Glutamatergic neuron (in vitro differentiated cells): ENCODE measurements around the gene CEBPZOS. TPM values are rescaled to one million over a fixed set of nuclear protein-coding genes. Genes with fewer than 3 reads are reported as not detected.

ENCODE experiments used
- DNase-seq: peaks from one replicate; pipeline ENCODE4 v3.0.0; 2022
- H3K27ac Mint-ChIP-seq: one replicate; pipeline ENCODE4 v1.8.0; 2020; ENCODE audit warnings: mild to moderate bottlenecking, mixed read lengths, inconsistent platforms; ENCODE audit not compliant: unreplicated experiment
- H3K27me3 Mint-ChIP-seq: one replicate; pipeline ENCODE4 v1.8.0; 2020; ENCODE audit warnings: mild to moderate bottlenecking, moderate library complexity, mixed read lengths, inconsistent platforms; ENCODE audit not compliant: unreplicated experiment
- H3K36me3 Mint-ChIP-seq: one replicate; pipeline ENCODE4 v1.8.0; 2020; ENCODE audit warnings: mild to moderate bottlenecking, mixed read lengths, inconsistent platforms; ENCODE audit not compliant: unreplicated experiment
- H3K4me1 Mint-ChIP-seq: one replicate; pipeline ENCODE4 v1.8.0; 2020; ENCODE audit warnings: mild to moderate bottlenecking, low read depth, mixed read lengths, inconsistent platforms; ENCODE audit not compliant: unreplicated experiment
- H3K4me3 Mint-ChIP-seq: one replicate; pipeline ENCODE4 v1.8.0; 2020; ENCODE audit warnings: mild to moderate bottlenecking, mixed read lengths, inconsistent platforms; ENCODE audit not compliant: unreplicated experiment
- H3K9me3 Mint-ChIP-seq: one replicate; pipeline ENCODE4 v1.8.0; 2020; ENCODE audit warnings: mild to moderate bottlenecking, moderate library complexity, mixed read lengths, inconsistent platforms; ENCODE audit not compliant: unreplicated experiment
- total RNA-seq: library from RNA; stranded (reverse); fragmentation: NEBNext Ultra II Directional; extraction: Animal tissue kit (Norgen Biotek cat#: 25700); gene quantifications from one replicate; pipeline ENCODE4 v1.2.1, GENCODE V29; 2021; ENCODE audit not compliant: unreplicated experiment
- TF ChIP-seq, protein P1 (sequence below): fragments of 200-600 bp; sonication (generic); IDR thresholded peaks from one replicate; pipeline ENCODE4 v1.5.0; 2021; ENCODE audit not compliant: partially characterized antibody, unreplicated experiment

Gene CEBPZOS
- total RNA-seq, 1 donor from 2014 or later: 39.9 TPM

DNA sequence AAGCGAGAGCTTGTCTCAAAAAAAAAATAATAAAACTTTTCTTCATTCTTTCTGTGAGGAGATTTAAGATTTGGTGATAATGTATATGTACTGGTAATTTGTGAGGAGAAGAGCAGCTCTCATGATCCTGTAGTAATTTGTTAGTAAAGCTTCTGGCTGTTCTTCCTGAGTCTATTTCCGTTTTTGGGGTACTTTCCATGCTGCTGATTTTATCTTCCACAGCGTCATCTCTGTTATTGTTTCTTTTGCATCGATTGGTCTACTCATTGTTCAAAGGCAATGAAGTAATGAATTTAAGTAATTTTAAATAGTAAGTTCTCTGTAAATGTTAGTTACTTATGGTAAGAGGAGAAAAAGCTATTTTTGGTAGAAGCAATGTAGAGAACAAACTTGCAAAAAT is 47.1 kb downstream of the CEBPZOS start:
- Mint-ChIP-seq H3K36me3 (no peaks in the 10 kb centered on the region), H3K4me3 (no peak overlapping the region), H3K4me1 (no peaks in the 10 kb centered on the region), H3K27ac (no peak overlapping the region), H3K9me3 (no peaks in the 10 kb centered on the region), H3K27me3 (no peaks in the 10 kb centered on the region)
- TF ChIP-seq, protein P1, sequence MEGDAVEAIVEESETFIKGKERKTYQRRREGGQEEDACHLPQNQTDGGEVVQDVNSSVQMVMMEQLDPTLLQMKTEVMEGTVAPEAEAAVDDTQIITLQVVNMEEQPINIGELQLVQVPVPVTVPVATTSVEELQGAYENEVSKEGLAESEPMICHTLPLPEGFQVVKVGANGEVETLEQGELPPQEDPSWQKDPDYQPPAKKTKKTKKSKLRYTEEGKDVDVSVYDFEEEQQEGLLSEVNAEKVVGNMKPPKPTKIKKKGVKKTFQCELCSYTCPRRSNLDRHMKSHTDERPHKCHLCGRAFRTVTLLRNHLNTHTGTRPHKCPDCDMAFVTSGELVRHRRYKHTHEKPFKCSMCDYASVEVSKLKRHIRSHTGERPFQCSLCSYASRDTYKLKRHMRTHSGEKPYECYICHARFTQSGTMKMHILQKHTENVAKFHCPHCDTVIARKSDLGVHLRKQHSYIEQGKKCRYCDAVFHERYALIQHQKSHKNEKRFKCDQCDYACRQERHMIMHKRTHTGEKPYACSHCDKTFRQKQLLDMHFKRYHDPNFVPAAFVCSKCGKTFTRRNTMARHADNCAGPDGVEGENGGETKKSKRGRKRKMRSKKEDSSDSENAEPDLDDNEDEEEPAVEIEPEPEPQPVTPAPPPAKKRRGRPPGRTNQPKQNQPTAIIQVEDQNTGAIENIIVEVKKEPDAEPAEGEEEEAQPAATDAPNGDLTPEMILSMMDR: no peak
- DNase-seq: no peak

DNA sequence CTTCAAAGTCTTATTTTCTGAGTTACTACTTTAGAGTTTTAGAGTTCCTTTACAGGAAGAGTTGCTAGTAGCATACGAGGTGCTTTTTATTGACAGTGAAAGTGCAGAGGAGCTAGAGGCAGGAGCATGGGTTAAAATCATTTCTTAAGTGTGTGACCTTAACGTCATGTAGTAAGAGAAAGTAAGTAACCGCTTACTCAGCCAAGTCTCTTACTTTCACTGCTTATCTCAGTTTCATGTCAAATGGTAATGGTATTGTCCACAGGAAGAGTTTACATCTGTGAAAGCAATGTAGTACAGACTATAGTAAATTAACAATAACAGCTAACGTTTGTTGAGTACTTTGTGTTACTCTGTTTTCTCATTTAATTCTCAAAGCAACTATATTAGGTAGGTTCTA is 47.7 kb downstream of the CEBPZOS start:
- Mint-ChIP-seq H3K27ac (no peak overlapping the region), H3K4me3 (no peak overlapping the region), H3K36me3 (no peaks in the 10 kb centered on the region), H3K4me1 (no peaks in the 10 kb centered on the region), H3K9me3 (no peaks in the 10 kb centered on the region), H3K27me3 (no peaks in the 10 kb centered on the region)
- no peak for DNase-seq
- TF ChIP-seq, protein P1: no peak

DNA sequence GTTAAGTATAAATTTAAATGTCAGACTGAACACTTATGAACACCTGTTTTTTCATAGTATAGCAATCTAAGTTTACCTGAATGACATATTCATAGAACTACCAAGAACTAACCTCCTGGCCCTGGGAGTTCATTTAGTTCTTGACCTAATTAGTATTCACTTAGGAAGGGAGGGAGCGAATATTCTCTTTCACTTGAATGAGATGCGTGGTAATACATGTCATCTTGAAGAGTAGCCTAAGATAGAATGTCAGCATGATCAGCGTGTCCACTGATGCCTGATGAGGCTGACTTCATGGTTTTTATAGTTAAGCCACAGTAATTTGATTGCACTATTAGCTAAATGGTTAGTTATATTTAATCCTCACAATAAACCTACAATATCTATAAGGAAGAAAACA is 48.5 kb downstream of the CEBPZOS start:
- DNase-seq: no peak
- TF ChIP-seq, protein P1: no peak

DNA sequence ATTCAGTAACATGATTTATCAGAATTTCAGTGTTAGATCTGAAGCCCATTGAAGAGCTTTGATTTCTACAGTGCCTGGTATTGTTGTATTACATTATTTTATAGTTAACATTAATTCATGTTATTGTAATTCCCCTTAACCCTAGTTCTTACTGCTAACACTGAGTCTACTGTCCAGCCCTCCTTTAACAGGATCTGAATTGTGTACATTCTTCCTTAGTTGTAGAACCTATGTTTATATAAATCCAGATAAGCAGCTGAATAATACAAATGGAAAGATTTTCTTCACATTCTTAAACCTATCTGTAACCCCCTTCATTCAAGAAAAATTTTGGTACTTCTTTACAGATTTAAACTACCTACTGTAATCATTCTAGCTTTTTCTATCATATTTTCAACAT is 49.9 kb downstream of the CEBPZOS start:
- no peak for DNase-seq
- TF ChIP-seq, protein P1: no peak
- no peaks in the 10 kb centered on the region for H3K4me1 Mint-ChIP-seq
- no peaks in the 10 kb centered on the region for H3K27me3 Mint-ChIP-seq
- H3K27ac Mint-ChIP-seq: no peak overlapping the region
- H3K9me3 Mint-ChIP-seq: no peaks in the 10 kb centered on the region
- no peak overlapping the region for H3K4me3 Mint-ChIP-seq
- no peaks in the 10 kb centered on the region for H3K36me3 Mint-ChIP-seq

More for the DNA sequence above, 48.5 kb downstream of the CEBPZOS start:
- H3K27me3 Mint-ChIP-seq: no peaks in the 10 kb centered on the region
- H3K4me1 Mint-ChIP-seq: no peaks in the 10 kb centered on the region
- H3K27ac Mint-ChIP-seq: no peak overlapping the region
- H3K9me3 Mint-ChIP-seq: no peaks in the 10 kb centered on the region
- H3K36me3 Mint-ChIP-seq: no peaks in the 10 kb centered on the region
- no peak overlapping the region for H3K4me3 Mint-ChIP-seq

DNA sequence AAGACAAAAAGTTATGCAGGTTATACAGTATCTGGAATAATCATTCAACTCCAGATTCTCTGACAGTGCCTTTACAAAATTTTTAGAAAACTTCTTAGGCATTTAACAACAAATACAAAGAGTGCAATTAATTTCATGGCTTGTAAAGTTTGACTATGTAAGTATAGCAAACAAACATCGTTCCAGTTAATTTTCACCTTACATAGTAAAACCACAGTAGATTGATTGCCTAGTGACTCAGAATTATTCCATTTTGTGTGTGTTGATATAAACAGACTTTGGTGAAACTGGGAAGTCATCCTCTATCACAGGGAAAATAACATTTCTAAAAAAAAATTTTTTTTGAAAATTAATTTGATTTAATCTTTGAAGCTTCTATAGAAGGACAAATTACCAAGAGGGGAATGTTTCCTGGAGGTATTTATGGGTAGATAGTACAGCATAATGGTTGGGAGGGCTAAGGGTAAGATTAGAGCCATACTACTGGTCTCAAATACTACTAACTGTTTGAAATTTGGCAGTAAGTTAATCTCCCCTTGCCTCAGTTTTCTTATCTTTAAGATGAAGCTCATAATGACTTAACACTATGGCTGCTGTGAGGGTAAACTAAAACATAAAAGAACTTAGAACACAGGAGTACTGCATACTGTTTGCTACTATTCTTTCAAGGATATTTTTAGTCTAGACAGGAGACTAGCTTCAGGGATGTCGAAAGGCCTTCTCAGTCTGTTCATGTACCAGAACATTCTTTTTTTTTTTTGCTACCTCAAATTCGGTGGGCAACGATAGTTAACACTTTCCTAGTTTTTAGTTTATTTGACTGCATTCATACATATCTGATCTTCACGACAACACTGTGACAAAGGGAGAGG is 54.8 kb downstream of the CEBPZOS start:
- Mint-ChIP-seq H3K4me3 (no peak overlapping the region), H3K36me3 (no peaks in the 10 kb centered on the region), H3K9me3 (no peaks in the 10 kb centered on the region), H3K27me3 (no peaks in the 10 kb centered on the region), H3K4me1 (no peaks in the 10 kb centered on the region), H3K27ac (no peak overlapping the region)
- TF ChIP-seq, protein P1: no peak
- DNase-seq: no peak

Other genes starting within 250 kb of the CEBPZOS start
- gene STRN, start 230.0 kb upstream of the CEBPZOS start, total RNA-seq: 20.8 TPM
- gene HEATR5B, start 112.1 kb upstream of the CEBPZOS start, total RNA-seq: 33.5 TPM
- gene GPATCH11, start 112.0 kb upstream of the CEBPZOS start, total RNA-seq: 13.2 TPM
- gene EIF2AK2, start 39.5 kb upstream of the CEBPZOS start, total RNA-seq: 8.7 TPM
- not detected for gene SULT6B1, start 7.8 kb upstream of the CEBPZOS start, total RNA-seq
- 41.1 TPM for gene CEBPZ, start 35.1 kb downstream of the CEBPZOS start, total RNA-seq
- gene NDUFAF7, start 35.2 kb downstream of the CEBPZOS start, total RNA-seq: 25.1 TPM
- 47.9 TPM for gene PRKD3, start 128.3 kb downstream of the CEBPZOS start, total RNA-seq
- 7.4 TPM for gene QPCT, start 148.1 kb downstream of the CEBPZOS start, total RNA-seq